HCT116 (cell line): ENCODE data around the gene DCAF15. TPM values are rescaled to one million over a fixed set of nuclear protein-coding genes. Genes with fewer than 3 reads are reported as not detected.

Source experiments
- ATAC-seq: fragments of 200-7000 bp; cut with Tn5 transposase; 2 replicates; pipeline ENCODE4 v1.9.1; 2020; ENCODE audit warnings: mild to moderate bottlenecking, moderate library complexity
- BruUV-seq: library from RNA; stranded (reverse); fragments of 400-500 nt; replicated peaks from 2 replicates; lab custom pipeline; 2021; lab: Mats Ljungman, UMichigan
- CTCF ChIA-PET: fragments of 300-600 bp; sonication (Branson Sonifier 250); formaldehyde crosslinking; loops from one replicate; lab custom pipeline; 2021; ENCODE audit warnings: antibody characterized with exemption; lab: Charles Lee
- POLR2A ChIA-PET: fragments of 300-600, 350-600 bp; sonication (Branson Sonifier 250); formaldehyde crosslinking; loops from one replicate; lab custom pipeline; 2021; ENCODE audit warnings: antibody characterized with exemption; lab: Charles Lee
- RAD21 ChIA-PET, 2 experiments: fragments of 300-600 bp; sonication (Branson Sonifier 250); formaldehyde crosslinking; loops; one replicate each; lab custom pipeline; 2023; ENCODE audit warnings: low total read pairs in 2 of 2; ENCODE audit not compliant: uncharacterized antibody in 2 of 2, unreplicated experiment in 2 of 2, low non-redundant PET in 1 of 2; lab: Charles Lee
- DNase-seq: peaks from one replicate; pipeline ENCODE4 v3.0.0-alpha.2; 2010; ENCODE audit warnings: low read depth, low spot score
- H2AFZ ChIP-seq: fragments of 200-600 bp; shearing (Covaris generic), sonication (generic); 2 replicates; pipeline ENCODE4 v1.6.1; 2017; ENCODE audit warnings: low read depth, mixed run types, mixed read lengths, antibody characterized with exemption, low read length; ENCODE audit not compliant: poor library complexity, severe bottlenecking
- H3K27ac ChIP-seq: 2 replicates; pipeline ENCODE4 v1.5.1; 2012; ENCODE audit warnings: low read depth, low read length
- H3K27me3 ChIP-seq: fragments of 200-600 bp; sonication (generic); 2 replicates; pipeline ENCODE4 v1.6.1; 2016; ENCODE audit warnings: mixed run types, low read length, mixed read lengths; ENCODE audit not compliant: insufficient read depth
- H3K36me3 ChIP-seq, 2 experiments: fragments of 200-500 bp in 1 of 2; fragments of 200-600 bp in 1 of 2; sonication (Bioruptor generic) in 1 of 2; sonication (generic) in 1 of 2; 2 replicates each; pipeline versions ENCODE4 v1.5.1 to v1.6.1; 2014 to 2016; ENCODE audit warnings: low read length in 2 of 2, inconsistent platforms in 1 of 2, mixed read lengths in 1 of 2, mixed run types in 1 of 2; ENCODE audit not compliant: insufficient read depth in 2 of 2, control insufficient read depth in 1 of 2
- H3K4me1 ChIP-seq, 2 experiments: fragments of 200-600 bp in 1 of 2; sonication (generic) in 1 of 2; 2 replicates each; pipeline versions ENCODE4 v1.5.1 to v1.6.1; 2012 to 2017; ENCODE audit warnings: low read length in 2 of 2, inconsistent platforms in 1 of 2, mild to moderate bottlenecking in 1 of 2, mixed read lengths in 1 of 2, mixed run types in 1 of 2, moderate library complexity in 1 of 2; ENCODE audit not compliant: insufficient read depth in 2 of 2, control insufficient read depth in 1 of 2
- H3K4me2 ChIP-seq: fragments of 200-600 bp; sonication (generic); 2 replicates; pipeline ENCODE4 v1.6.1; 2017; ENCODE audit warnings: mixed run types, low read length, mixed read lengths
- H3K4me3 ChIP-seq, 2 experiments: fragments of 200-600 bp in 1 of 2; sonication (generic) in 1 of 2; replicated peaks in 1 of 2; 2 replicates each; pipeline ENCODE4 v1.5.1; 2011 to 2016; ENCODE audit warnings: low read length in 2 of 2, control low read depth in 1 of 2, low read depth in 1 of 2, mild to moderate bottlenecking in 1 of 2, mixed read lengths in 1 of 2, mixed run types in 1 of 2
- H3K79me2 ChIP-seq: fragments of 200-600 bp; sonication (generic); 2 replicates; pipeline ENCODE4 v1.6.1; 2017; ENCODE audit warnings: mild to moderate bottlenecking, mixed run types, low read length, moderate library complexity, mixed read lengths; ENCODE audit not compliant: insufficient read depth
- H3K9ac ChIP-seq: fragments of 200-600 bp; sonication (generic); 2 replicates; pipeline ENCODE4 v1.6.1; 2016; ENCODE audit warnings: low read length, mixed read lengths
- H3K9me2 ChIP-seq: fragments of 200-600 bp; sonication (generic), shearing (Covaris generic); 2 replicates; pipeline ENCODE4 v1.6.1; 2017; ENCODE audit warnings: mixed run types, mild to moderate bottlenecking, moderate library complexity; ENCODE audit not compliant: insufficient read depth
- H3K9me3 ChIP-seq, 2 experiments: fragments of 200-500 bp in 1 of 2; fragments of 200-600 bp in 1 of 2; sonication (Bioruptor generic) in 1 of 2; sonication (generic) in 1 of 2; 2 replicates each; pipeline ENCODE4 v1.6.1; 2014 to 2017; ENCODE audit warnings: low read length in 2 of 2, mixed read lengths in 2 of 2, inconsistent platforms in 1 of 2, low read depth in 1 of 2, mild to moderate bottlenecking in 1 of 2, mixed run types in 1 of 2, moderate library complexity in 1 of 2; ENCODE audit not compliant: control insufficient read depth in 1 of 2, insufficient read depth in 1 of 2
- H4K20me1 ChIP-seq: fragments of 200-600 bp; sonication (generic), shearing (Covaris generic); 2 replicates; pipeline ENCODE4 v1.6.1; 2017; ENCODE audit warnings: mixed run types, mild to moderate bottlenecking, moderate library complexity; ENCODE audit not compliant: insufficient read depth
- CBX3 ChIP-seq: IDR thresholded peaks from 2 replicates; pipeline ENCODE4 v1.6.1; 2012; ENCODE audit warnings: low read depth
- CEBPB ChIP-seq: IDR thresholded peaks from 2 replicates; pipeline ENCODE4 v1.6.1; 2012; ENCODE audit warnings: low read depth
- CTCF ChIP-seq, 3 experiments: fragments of 200-600 bp in 1 of 3; sonication (generic) in 1 of 3; IDR thresholded peaks in 2 of 3; conservative IDR thresholded peaks in 1 of 3; 2 replicates each; pipeline ENCODE4 v1.5.1; 2012 to 2017; ENCODE audit warnings: low read depth in 2 of 3, low read length in 2 of 3, antibody characterized with exemption in 1 of 3, borderline replicate concordance in 1 of 3, control low read depth in 1 of 3, mild to moderate bottlenecking in 1 of 3, mixed read lengths in 1 of 3, mixed run types in 1 of 3, moderate library complexity in 1 of 3; ENCODE audit not compliant: insufficient read depth in 1 of 3
- EGR1 ChIP-seq: IDR thresholded peaks from 2 replicates; pipeline ENCODE4 v1.6.1; 2012; ENCODE audit warnings: low read depth
- EZH2phosphoT487 ChIP-seq: fragments of 200-600 bp; IDR thresholded peaks from 2 replicates; pipeline ENCODE4 v1.6.1; 2018; ENCODE audit warnings: antibody characterized with exemption, borderline replicate concordance
- FOSL1 ChIP-seq: IDR thresholded peaks from 2 replicates; pipeline ENCODE4 v1.6.1; 2012; ENCODE audit warnings: low read depth
- JUND ChIP-seq: IDR thresholded peaks from 2 replicates; pipeline ENCODE4 v1.6.1; 2012
- POLR2A ChIP-seq: IDR thresholded peaks from 2 replicates; pipeline ENCODE4 v1.7.0; 2011; ENCODE audit warnings: borderline replicate concordance; ENCODE audit not compliant: insufficient read depth, insufficient read length; ENCODE audit errors: extremely low read depth
- POLR2AphosphoS5 ChIP-seq: IDR thresholded peaks from 2 replicates; pipeline ENCODE4 v1.6.1; 2011; ENCODE audit warnings: mild to moderate bottlenecking, low read depth, low read length, moderate library complexity
- RAD21 ChIP-seq: IDR thresholded peaks from 2 replicates; pipeline ENCODE4 v1.6.1; 2012; ENCODE audit warnings: low read depth, mild to moderate bottlenecking
- REST ChIP-seq: IDR thresholded peaks from 2 replicates; pipeline ENCODE4 v1.6.1; 2012; ENCODE audit warnings: low read depth
- SIN3A ChIP-seq: IDR thresholded peaks from 2 replicates; pipeline ENCODE4 v1.6.1; 2012; ENCODE audit warnings: low read depth
- SRF ChIP-seq: IDR thresholded peaks from 2 replicates; pipeline ENCODE4 v1.6.1; 2012; ENCODE audit warnings: low read depth
- TCF7L2 ChIP-seq: IDR thresholded peaks from 2 replicates; pipeline ENCODE4 v1.7.0; 2011; ENCODE audit warnings: borderline replicate concordance, inconsistent platforms; ENCODE audit not compliant: insufficient read depth, insufficient read length; ENCODE audit errors: extremely low read depth
- YY1 ChIP-seq: IDR thresholded peaks from 2 replicates; pipeline ENCODE4 v1.6.1; 2011; ENCODE audit warnings: low read length, low read depth, moderate library complexity, mild to moderate bottlenecking; ENCODE audit not compliant: insufficient replicate concordance; ENCODE audit errors: extremely low read depth
- ZBTB33 ChIP-seq: IDR thresholded peaks from 2 replicates; pipeline ENCODE4 v1.6.1; 2011; ENCODE audit warnings: mild to moderate bottlenecking, low read length, moderate library complexity; ENCODE audit not compliant: insufficient replicate concordance; ENCODE audit errors: extremely low read depth
- ZFX ChIP-seq: fragments of 450-650 bp; IDR thresholded peaks from 2 replicates; pipeline ENCODE4 v1.6.1; 2017
- intact Hi-C: fragments of 100-400 bp; cut with micrococcal nuclease; formaldehyde crosslinking; loops from 2 replicates; pipeline ENCODE4 v1.10.0; 2022
- total RNA-seq: library from RNA; stranded (reverse); gene quantifications from one replicate; pipeline ENCODE4 v1.2.1, GENCODE V29; 2021; ENCODE audit not compliant: unreplicated experiment
- TF ChIP-seq, protein P1 (sequence below): IDR thresholded peaks from 2 replicates; pipeline ENCODE4 v1.6.1; 2012

DCAF15 gene
- total RNA-seq, 1 experiment from 2014 or later, result 46.2 TPM

DNA sequence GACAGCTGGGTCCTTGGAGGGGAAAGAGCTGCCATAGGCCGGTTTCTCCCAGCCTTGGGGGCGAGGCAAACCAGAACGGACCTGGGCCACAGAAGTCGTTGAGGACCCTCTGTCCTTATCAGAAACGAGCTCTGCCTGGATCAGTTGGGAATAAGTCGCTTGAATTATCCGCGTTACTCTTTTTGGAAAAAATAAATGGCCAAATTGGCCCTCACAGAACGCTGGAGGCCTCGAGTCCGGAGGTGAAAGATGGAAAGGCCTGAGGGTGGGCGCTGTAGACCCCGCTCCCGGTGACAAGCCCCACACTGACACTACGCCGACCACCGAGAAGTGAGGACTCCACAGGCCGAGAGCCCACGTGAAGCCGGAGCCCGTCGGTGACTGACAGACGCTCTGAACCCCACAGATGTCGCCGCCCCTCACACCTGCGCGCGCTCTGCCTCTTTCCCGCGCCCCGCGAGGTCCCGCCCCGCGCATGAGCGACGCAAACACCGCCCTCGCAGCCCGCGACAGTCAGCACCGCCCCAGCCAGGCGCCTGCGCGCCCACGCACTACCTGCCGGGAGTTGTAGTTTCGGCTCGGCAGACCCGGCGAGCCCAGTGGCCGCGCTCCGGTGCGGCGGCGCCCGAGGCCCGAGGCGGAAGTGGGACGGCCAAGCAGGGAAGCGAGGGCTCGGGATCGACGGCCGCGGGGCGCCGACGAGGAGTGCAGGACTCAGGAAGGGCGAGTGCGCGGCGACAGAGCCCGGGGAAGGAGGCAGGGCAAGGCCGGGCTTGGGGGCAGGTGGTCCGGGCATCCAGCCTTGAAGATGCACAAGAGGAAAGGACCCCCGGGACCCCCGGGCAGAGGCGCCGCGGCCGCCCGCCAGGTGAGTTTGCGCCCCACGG is 46.4 kb upstream of the DCAF15 start, which contains the start of the genes BRME1 and CC2D1A:
Gene BRME1, minus strand, starts transcription at position 484 of the 887 bp plus-strand sequence. CDS start 1,225 bp downstream, outside the sequence.
Gene CC2D1A, plus strand, starts transcription at position 568 of the 887 bp plus-strand sequence. Its CDS starts 241 bp downstream, at position 809.
- ATAC-seq (peak; percentile 97), DNase-seq (peak; percentile 76)
- Histone ChIP-seq H3K4me2 (peak within 1 kb of the TSS; percentile 93), H2AFZ (no peak within 1 kb of the TSS), H3K4me3 (peak within 1 kb of the TSS; percentile 69 to 80), H3K27ac (peak within 1 kb of the TSS; percentile 87), H3K27me3 (no peaks in the 10 kb centered on the region), H3K36me3 (0 out of 4 replicates have a peak, but pooled peaks cover 0 to 3% of the 10 kb centered on the region in 2 experiments), H3K9ac (peak within 1 kb of the TSS; percentile 77), H4K20me1 (no peaks in the 10 kb centered on the region), H3K79me2 (peaks cover 5% of the 10 kb centered on the region), H3K9me3 (no peaks in the 10 kb centered on the region), H3K4me1 (peaks cover 9 to 16% of the 10 kb centered on the region in 2 experiments; a peak in 3 of 4 replicates), H3K9me2 (no peaks in the 10 kb centered on the region)
- intact Hi-C loops, result loop anchor here (1.0 kb wide), 1 partner anchor 167 kb away; no protein-coding TSS in a partner anchor
- CTCF ChIA-PET, result interaction anchor here (0.6 kb wide), 1 partner anchor 861 kb away, joined by 4 read pairs; no protein-coding TSS in a partner anchor
- RAD21 ChIA-PET, result no interaction called here
- BruUV-seq, result TSS peak; percentile 58
- POLR2A ChIA-PET, result interaction anchor here (1.0 kb wide), 1 partner anchor 11 kb away, joined by 3 read pairs; no protein-coding TSS in a partner anchor
- no peak for TF ChIP-seq RAD21
- no peak for TF ChIP-seq REST
- no peak for TF ChIP-seq POLR2A
- TF ChIP-seq, protein P1, sequence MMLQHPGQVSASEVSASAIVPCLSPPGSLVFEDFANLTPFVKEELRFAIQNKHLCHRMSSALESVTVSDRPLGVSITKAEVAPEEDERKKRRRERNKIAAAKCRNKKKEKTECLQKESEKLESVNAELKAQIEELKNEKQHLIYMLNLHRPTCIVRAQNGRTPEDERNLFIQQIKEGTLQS, result no peak
- no peak for TF ChIP-seq FOSL1
- no peak for TF ChIP-seq SIN3A
- no peak for TF ChIP-seq CTCF (IDR thresholded peaks at IDR 0.05 in 2 of 3, conservative IDR thresholded peaks at IDR 0.05 in 1 of 3; ENCODE audit: borderline replicate concordance in 1 of 3, insufficient read depth in 1 of 3, low read depth in 2 of 3, low read length in 2 of 3)
- peak; percentile 78 for TF ChIP-seq TCF7L2
- no peak for TF ChIP-seq CEBPB
- no peak for TF ChIP-seq EZH2phosphoT487
- TF ChIP-seq CBX3, result peak; percentile 100
- no peak for TF ChIP-seq YY1
- TF ChIP-seq JUND, result no peak
- peak; percentile 89 for TF ChIP-seq EGR1
- peak; percentile 63 for TF ChIP-seq POLR2AphosphoS5
- TF ChIP-seq SRF, result no peak
- TF ChIP-seq ZBTB33, result no peak
- TF ChIP-seq ZFX, result peak; percentile 75; the same call in 1 of the 2 replicates
